SK-N-SH (cell line): ENCODE results near the gene TM9SF3. TPM values are rescaled to one million over a fixed set of nuclear protein-coding genes. Genes with fewer than 3 reads are reported as not detected.

Source experiments
- CTCF ChIA-PET: fragments of 300-600, 350-600 bp; formaldehyde crosslinking; extraction: SDS; loops from one replicate; lab custom pipeline; 2021; lab: Yijun Ruan, JAX
- POLR2A ChIA-PET: fragments of 350-600 bp; sonication (Branson Sonifier 250); formaldehyde crosslinking; extraction: SDS; loops from one replicate; lab custom pipeline; 2020; ENCODE audit warnings: antibody characterized with exemption, inconsistent platforms; lab: Yijun Ruan, JAX
- DNase-seq: peaks from one replicate; pipeline ENCODE4 v3.0.0; 2012
- H2AFZ ChIP-seq: fragments of 200-600 bp; sonication (generic); 2 replicates; pipeline ENCODE4 v1.8.1; 2016; ENCODE audit warnings: antibody characterized with exemption, mild to moderate bottlenecking, low read depth
- H3F3A ChIP-seq: fragments of 200-600 bp; sonication (generic); replicated peaks from 2 replicates; pipeline ENCODE3; 2016; ENCODE audit warnings: antibody characterized with exemption, mild to moderate bottlenecking; ENCODE audit not compliant: insufficient read depth
- H3K27ac ChIP-seq, 2 experiments: fragments of 200-500 bp in 1 of 2; fragments of 200-600 bp in 1 of 2; sonication (Bioruptor generic) in 1 of 2; sonication (generic), shearing (Covaris generic) in 1 of 2; 2 replicates each; pipeline versions ENCODE4 v1.5.1 to v1.6.1; 2014 to 2016; ENCODE audit warnings: low read depth in 2 of 2, inconsistent platforms in 1 of 2, low read length in 1 of 2, mild to moderate bottlenecking in 1 of 2, mixed read lengths in 1 of 2
- H3K27me3 ChIP-seq: fragments of 200-600 bp; sonication (generic), shearing (Covaris generic); 2 replicates; pipeline ENCODE4 v1.6.1; 2016; ENCODE audit warnings: mixed run types; ENCODE audit not compliant: insufficient read depth
- H3K36me3 ChIP-seq, 2 experiments: fragments of 200-500 bp in 1 of 2; fragments of 200-600 bp in 1 of 2; sonication (Bioruptor generic) in 1 of 2; sonication (generic) in 1 of 2; replicated peaks in 1 of 2; 2 replicates each; pipeline versions ENCODE3 to v1.5.1; 2014 to 2016; ENCODE audit warnings: low read length in 1 of 2, mild to moderate bottlenecking in 1 of 2; ENCODE audit not compliant: insufficient read depth in 2 of 2, control insufficient read depth in 1 of 2
- H3K4me1 ChIP-seq, 2 experiments: fragments of 200-500 bp in 1 of 2; fragments of 200-600 bp in 1 of 2; sonication (Bioruptor generic) in 1 of 2; sonication (generic), shearing (Covaris generic) in 1 of 2; 2 replicates each; pipeline versions ENCODE4 v1.5.1 to v1.6.1; 2014 to 2016; ENCODE audit warnings: low read depth in 1 of 2, low read length in 1 of 2, mixed run types in 1 of 2; ENCODE audit not compliant: insufficient read depth in 2 of 2, control insufficient read depth in 1 of 2
- H3K4me2 ChIP-seq: fragments of 200-600 bp; sonication (generic), shearing (Covaris generic); 2 replicates; pipeline ENCODE4 v1.6.1; 2017; ENCODE audit warnings: mixed run types
- H3K4me3 ChIP-seq, 2 experiments: fragments of 200-500 bp in 1 of 2; fragments of 200-600 bp in 1 of 2; sonication (Bioruptor generic) in 1 of 2; sonication (generic), shearing (Covaris generic) in 1 of 2; 2 replicates each; pipeline versions ENCODE4 v1.5.1 to v1.8.1; 2014 to 2016; ENCODE audit warnings: low read depth in 2 of 2, inconsistent platforms in 1 of 2, low read length in 1 of 2, mild to moderate bottlenecking in 1 of 2, mixed read lengths in 1 of 2, moderate library complexity in 1 of 2
- H3K79me2 ChIP-seq: fragments of 200-600 bp; sonication (generic); 2 replicates; pipeline ENCODE4 v1.8.1; 2017; ENCODE audit warnings: mild to moderate bottlenecking; ENCODE audit not compliant: insufficient read depth
- H3K9ac ChIP-seq: fragments of 200-600 bp; sonication (generic); 2 replicates; pipeline ENCODE4 v1.6.1; 2017; ENCODE audit warnings: mixed run types
- H3K9me2 ChIP-seq: fragments of 200-600 bp; sonication (generic); 2 replicates; pipeline ENCODE4 v1.6.1; 2017; ENCODE audit warnings: mixed run types
- H3K9me3 ChIP-seq: fragments of 200-600 bp; sonication (generic); 2 replicates; pipeline ENCODE4 v1.6.1; 2017; ENCODE audit warnings: mixed run types, mild to moderate bottlenecking, moderate library complexity
- H4K20me1 ChIP-seq: fragments of 200-600 bp; sonication (generic); 2 replicates; pipeline ENCODE4 v1.6.1; 2017; ENCODE audit warnings: mild to moderate bottlenecking, mixed run types; ENCODE audit not compliant: insufficient read depth
- CHD2 ChIP-seq: fragments of 150-350 bp; IDR thresholded peaks from 2 replicates; pipeline ENCODE4 v1.6.1; 2018; ENCODE audit warnings: low read length; ENCODE audit not compliant: partially characterized antibody
- CTCF ChIP-seq: fragments of 200-600 bp; sonication (generic); IDR thresholded peaks from 2 replicates; pipeline ENCODE4 v1.6.1; 2017; ENCODE audit warnings: antibody characterized with exemption, mild to moderate bottlenecking, moderate library complexity
- ELF1 ChIP-seq: IDR thresholded peaks from 2 replicates; pipeline ENCODE4 v1.4.0; 2012
- EP300 ChIP-seq, 2 experiments: IDR thresholded peaks; 2 replicates each; pipeline versions ENCODE4 v1.4.0 to v1.6.1; 2012; ENCODE audit warnings: borderline replicate concordance in 1 of 2, low read depth in 1 of 2, low read length in 1 of 2
- FOSL2 ChIP-seq: IDR thresholded peaks from 2 replicates; pipeline ENCODE4 v1.4.0; 2012; ENCODE audit warnings: low read depth, mild to moderate bottlenecking, moderate library complexity, borderline replicate concordance
- GABPA ChIP-seq: IDR thresholded peaks from 2 replicates; pipeline ENCODE4 v1.4.0; 2012; ENCODE audit warnings: low read depth, mild to moderate bottlenecking
- IRF3 ChIP-seq: fragments of 150-350 bp; IDR thresholded peaks from 2 replicates; pipeline ENCODE4 v1.6.1; 2016; ENCODE audit warnings: mild to moderate bottlenecking, low read depth, low read length
- MEF2A ChIP-seq: IDR thresholded peaks from 2 replicates; pipeline ENCODE4 v1.4.0; 2012; ENCODE audit warnings: low read depth, borderline replicate concordance
- MXI1 ChIP-seq: IDR thresholded peaks from 2 replicates; pipeline ENCODE4 v1.6.1; 2012; ENCODE audit warnings: mild to moderate bottlenecking, low read depth, low read length, improper control_type of control experiment
- NFIC ChIP-seq: IDR thresholded peaks from 2 replicates; pipeline ENCODE4 v1.4.0; 2012; ENCODE audit warnings: borderline replicate concordance
- PBX3 ChIP-seq: IDR thresholded peaks from 2 replicates; pipeline ENCODE4; 2012
- RAD21 ChIP-seq: IDR thresholded peaks from 2 replicates; pipeline ENCODE4 v1.6.1; 2012; ENCODE audit warnings: mild to moderate bottlenecking, low read length
- RFX5 ChIP-seq: IDR thresholded peaks from 2 replicates; pipeline ENCODE4 v1.6.1; 2012; ENCODE audit warnings: mild to moderate bottlenecking, improper control_type of control experiment, low read length
- SMC3 ChIP-seq: IDR thresholded peaks from 2 replicates; pipeline ENCODE4 v1.6.1; 2012; ENCODE audit warnings: low read depth, low read length, improper control_type of control experiment
- TAF1 ChIP-seq: IDR thresholded peaks from 2 replicates; pipeline ENCODE4 v1.6.1; 2012; ENCODE audit warnings: low read depth, mild to moderate bottlenecking, low read length, moderate library complexity, borderline replicate concordance
- TEAD4 ChIP-seq: IDR thresholded peaks from 2 replicates; pipeline ENCODE4 v1.4.0; 2012; ENCODE audit warnings: mild to moderate bottlenecking, borderline replicate concordance; ENCODE audit not compliant: insufficient read depth
- USF1 ChIP-seq: IDR thresholded peaks from 2 replicates; pipeline ENCODE4 v1.4.0; 2012; ENCODE audit warnings: low read depth, borderline replicate concordance
- ZBTB33 ChIP-seq: IDR thresholded peaks from 2 replicates; pipeline ENCODE4 v1.4.0; 2012; ENCODE audit warnings: low read depth, borderline replicate concordance
- WGBS: methylation state at CpG from one replicate; pipeline ENCODE4 v1.1.6; 2017; ENCODE audit warnings: low lambda C conversion rate; 5-methylcytosine and 5-hydroxymethylcytosine counted together
- polyA plus RNA-seq, 3 experiments: library from polyadenylated mRNA; depleted of rRNA; stranded (reverse); fragments of >200 nt; gene quantifications; 2 replicates each; pipeline ENCODE4 v1.2.3, GENCODE V29; 2012

TM9SF3 gene
- polyA plus RNA-seq, 1 of the 3 experiments (the other 2 are of a cell fraction) = 24.9 TPM

GRCh38 chr10:96598846-96599245 lies 12.0 kb upstream of the TM9SF3 start:
- Histone ChIP-seq H3K9me3 (no peaks in the 10 kb centered on the region), H3K4me1 (no peaks in the 10 kb centered on the region), H3K4me3 (no peak overlapping the region), H3K27me3 (peaks cover 8% of the 10 kb centered on the region; the same call in 1 of the 2 replicates), H4K20me1 (no peaks in the 10 kb centered on the region), H3K36me3 (no peaks in the 10 kb centered on the region)
- DNase-seq = no peak
- ChIA-PET CTCF (no interaction called here), POLR2A (no interaction called here)
- TF ChIP-seq GABPA (no peak), TEAD4 (no peak), RAD21 (no peak), ZBTB33 (no peak), MXI1 (no peak), CTCF (no peak), FOSL2 (no peak), TAF1 (no peak), ELF1 (no peak), SMC3 (no peak), EP300 (IDR thresholded peaks at IDR 0.05; ENCODE audit: borderline replicate concordance in 1 of 2, low read depth in 1 of 2, low read length in 1 of 2) (no peak), RFX5 (no peak)
- TF ChIP-seq, all 33 proteins: peak for 0
- 32% methylated on average over 4 of the region's 4 CpGs for WGBS
- no peak overlapping the region for H3K9ac ChIP-seq
- H3F3A ChIP-seq = no peaks in the 10 kb centered on the region
- H3K4me2 ChIP-seq = no peak overlapping the region
- no peak overlapping the region for H3K27ac ChIP-seq
- no peak overlapping the region for H2AFZ ChIP-seq
- H3K9me2 ChIP-seq = no peaks in the 10 kb centered on the region
- H3K79me2 ChIP-seq = no peaks in the 10 kb centered on the region

- H3K36me3 ChIP-seq = no peaks in the 10 kb centered on the region
- no peaks in the 10 kb centered on the region for H3F3A ChIP-seq
- H4K20me1 ChIP-seq = no peaks in the 10 kb centered on the region
- no peaks in the 10 kb centered on the region for H3K4me1 ChIP-seq
- no peak overlapping the region for H3K9ac ChIP-seq
- TF ChIP-seq TAF1 (no peak), USF1 (no peak), FOSL2 (no peak), CHD2 (no peak), MEF2A (no peak), NFIC (no peak), IRF3 (no peak), PBX3 (no peak)
- CTCF ChIA-PET = interaction anchor here (0.9 to 1.2 kb wide), 2 partner anchors 13 to 262 kb away, joined by 3 read pairs; no protein-coding TSS in a partner anchor
- no peak for DNase-seq
- H2AFZ ChIP-seq = no peak overlapping the region
- H3K4me3 ChIP-seq = no peak overlapping the region
- H3K4me2 ChIP-seq = no peak overlapping the region
- no peak overlapping the region for H3K27ac ChIP-seq
- peaks cover 8% of the 10 kb centered on the region; the same call in 1 of the 2 replicates for H3K27me3 ChIP-seq
- POLR2A ChIA-PET = no interaction called here
- no peaks in the 10 kb centered on the region for H3K79me2 ChIP-seq
- no peaks in the 10 kb centered on the region for H3K9me2 ChIP-seq
- WGBS = 24% methylated on average over 1 of the region's 1 CpG
- no peaks in the 10 kb centered on the region for H3K9me3 ChIP-seq
These were observed 9.9 kb upstream of the TM9SF3 start for GRCh38 chr10:96596422-96597407.
